H1 (cell line): Measurements from ENCODE around the gene ZNF14. TPM values are rescaled to one million over a fixed set of nuclear protein-coding genes. Genes with fewer than 3 reads are reported as not detected.

ENCODE experiments used
- CTCF ChIA-PET: fragments of 300-600 bp; sonication (Branson Sonifier 250); formaldehyde crosslinking; loops from one replicate; lab custom pipeline; 2021; ENCODE audit not compliant: partially characterized antibody; lab: Charles Lee
- POLR2A ChIA-PET: fragments of 300-600 bp; sonication (Branson Sonifier 250); formaldehyde crosslinking; loops from one replicate; lab custom pipeline; 2021; ENCODE audit warnings: inconsistent platforms; ENCODE audit not compliant: partially characterized antibody; lab: Charles Lee
- DNase-seq, 2 experiments: peaks; one replicate each; pipeline versions ENCODE4 v3.0.0 to v3.0.0-alpha.2; 2010 to 2022; ENCODE audit warnings: low spot score in 2 of 2, low read depth in 1 of 2, mixed read lengths in 1 of 2
- FAIRE-seq: peaks from 2 replicates; lab custom pipeline; 2011; peaks lifted over from hg19 to GRCh38; lab: Jason Lieb, UNC
- H2AFZ ChIP-seq: 2 replicates; pipeline ENCODE4 v1.8.1; 2012; ENCODE audit warnings: low read length, inconsistent platforms
- H2AK5ac ChIP-seq: 2 replicates; pipeline ENCODE4 v1.6.1; 2013; ENCODE audit warnings: low read depth, low read length
- H2BK120ac ChIP-seq: replicated peaks from 2 replicates; pipeline ENCODE3; 2013; ENCODE audit warnings: low read depth, low read length, inconsistent platforms
- H2BK12ac ChIP-seq: 2 replicates; pipeline ENCODE4 v1.6.1; 2013; ENCODE audit warnings: low read depth, low read length
- H2BK15ac ChIP-seq: 2 replicates; pipeline ENCODE4 v1.6.1; 2013; ENCODE audit warnings: low read length
- H2BK20ac ChIP-seq: 2 replicates; pipeline ENCODE4 v1.6.1; 2013; ENCODE audit warnings: low read length
- H2BK5ac ChIP-seq: 2 replicates; pipeline ENCODE4 v1.6.1; 2013; ENCODE audit warnings: low read depth, low read length
- H3K14ac ChIP-seq: 2 replicates; pipeline ENCODE4 v1.6.1; 2013; ENCODE audit warnings: inconsistent platforms; ENCODE audit not compliant: insufficient read length
- H3K18ac ChIP-seq: 2 replicates; pipeline ENCODE4 v1.6.1; 2013; ENCODE audit warnings: low read length; ENCODE audit errors: extremely low read depth
- H3K23ac ChIP-seq: 2 replicates; pipeline ENCODE4 v1.6.1; 2013; ENCODE audit warnings: inconsistent platforms; ENCODE audit not compliant: insufficient read length
- H3K23me2 ChIP-seq: 2 replicates; pipeline ENCODE4 v1.6.1; 2013; ENCODE audit warnings: low read depth, low read length
- H3K27ac ChIP-seq: 2 replicates; pipeline ENCODE4 v1.6.1; 2011; ENCODE audit warnings: low read depth, low read length, inconsistent platforms
- H3K27me3 ChIP-seq, 4 experiments: replicated peaks in 1 of 4; 1 replicate in 1 of 4; 2 replicates in 3 of 4; pipeline versions ENCODE4 v1.6.1 to v1.8.1; 2011 to 2013; ENCODE audit warnings: low read length in 3 of 4, mild to moderate bottlenecking in 3 of 4, inconsistent platforms in 2 of 4, mixed read lengths in 2 of 4, moderate library complexity in 1 of 4; ENCODE audit not compliant: control insufficient read depth in 3 of 4, insufficient read depth in 3 of 4; ENCODE audit errors: extremely low read depth in 1 of 4
- H3K36me3 ChIP-seq, 4 experiments: 2 replicates each; pipeline versions ENCODE4 v1.6.1 to v1.8.1; 2011 to 2013; ENCODE audit warnings: mild to moderate bottlenecking in 4 of 4, low read length in 3 of 4, moderate library complexity in 2 of 4, control low read depth in 1 of 4, inconsistent platforms in 1 of 4; ENCODE audit not compliant: insufficient read depth in 4 of 4, control insufficient read depth in 2 of 4
- H3K4ac ChIP-seq: replicated peaks from 2 replicates; pipeline ENCODE3; 2013; ENCODE audit warnings: low read length, low read depth, mixed read lengths, inconsistent platforms; ENCODE audit not compliant: insufficient read length
- H3K4me1 ChIP-seq, 4 experiments: replicated peaks in 1 of 4; 1 replicate in 1 of 4; 2 replicates in 3 of 4; pipeline versions ENCODE4 v1.6.1 to v1.8.1; 2011 to 2013; ENCODE audit warnings: low read length in 3 of 4, inconsistent platforms in 2 of 4, mixed read lengths in 1 of 4; ENCODE audit not compliant: insufficient read depth in 4 of 4, control insufficient read depth in 3 of 4
- H3K4me2 ChIP-seq, 2 experiments: 2 replicates each; pipeline versions ENCODE4 v1.6.1 to v1.8.1; 2011 to 2013; ENCODE audit warnings: low read depth in 2 of 2, low read length in 2 of 2, control low read depth in 1 of 2, inconsistent platforms in 1 of 2, mild to moderate bottlenecking in 1 of 2; ENCODE audit not compliant: insufficient read depth in 1 of 2
- H3K4me3 ChIP-seq, 4 experiments: fragments of 200-600, 300-600 bp in 1 of 4; sonication (generic), shearing (Covaris generic), sonication (Bioruptor Twin) in 1 of 4; 2 replicates each; pipeline versions ENCODE4 v1.5.1 to v1.8.1; 2011 to 2016; ENCODE audit warnings: low read length in 4 of 4, low read depth in 3 of 4, control low read depth in 2 of 4, inconsistent platforms in 2 of 4, mild to moderate bottlenecking in 2 of 4, mixed read lengths in 1 of 4, moderate library complexity in 1 of 4; ENCODE audit not compliant: insufficient read depth in 2 of 4; ENCODE audit errors: extremely low read depth in 1 of 4
- H3K56ac ChIP-seq: replicated peaks from 2 replicates; pipeline ENCODE3; 2013; ENCODE audit warnings: low read depth, mild to moderate bottlenecking, mixed read lengths, low read length, inconsistent platforms; ENCODE audit not compliant: insufficient read length
- H3K79me1 ChIP-seq: 2 replicates; pipeline ENCODE4 v1.6.1; 2013; ENCODE audit warnings: low read depth, low read length, control low read depth
- H3K79me2 ChIP-seq, 2 experiments: 2 replicates each; pipeline versions ENCODE4 v1.6.1 to v1.8.1; 2012 to 2013; ENCODE audit warnings: low read length in 2 of 2, mild to moderate bottlenecking in 2 of 2, inconsistent platforms in 1 of 2; ENCODE audit not compliant: insufficient read depth in 2 of 2, control insufficient read depth in 1 of 2
- H3K9ac ChIP-seq, 4 experiments: replicated peaks in 1 of 4; 1 replicate in 1 of 4; 2 replicates in 3 of 4; pipeline versions ENCODE4 v1.6.1 to v1.8.1; 2011 to 2013; ENCODE audit warnings: low read depth in 3 of 4, low read length in 3 of 4, control low read depth in 2 of 4, mild to moderate bottlenecking in 2 of 4, moderate library complexity in 2 of 4, inconsistent platforms in 1 of 4; ENCODE audit errors: extremely low read depth in 1 of 4
- H3K9me3 ChIP-seq, 2 experiments: 2 replicates each; pipeline versions ENCODE4 v1.6.1 to v1.8.1; 2012 to 2013; ENCODE audit warnings: mild to moderate bottlenecking in 2 of 2, moderate library complexity in 2 of 2, control low read depth in 1 of 2, inconsistent platforms in 1 of 2, low read depth in 1 of 2, low read length in 1 of 2, mixed read lengths in 1 of 2; ENCODE audit not compliant: insufficient read depth in 2 of 2
- H4K20me1 ChIP-seq, 2 experiments: replicated peaks in 1 of 2; 2 replicates each; pipeline versions ENCODE3 to v1.8.1; 2011 to 2013; ENCODE audit warnings: inconsistent platforms in 2 of 2, low read length in 2 of 2, mild to moderate bottlenecking in 1 of 2; ENCODE audit not compliant: insufficient read depth in 2 of 2, control insufficient read depth in 1 of 2
- H4K5ac ChIP-seq: 2 replicates; pipeline ENCODE4 v1.6.1; 2013; ENCODE audit warnings: low read length, low read depth, mixed read lengths, inconsistent platforms; ENCODE audit not compliant: insufficient read length
- H4K8ac ChIP-seq: 2 replicates; pipeline ENCODE4 v1.8.0; 2013; ENCODE audit warnings: mild to moderate bottlenecking, moderate library complexity, low read length, inconsistent platforms; ENCODE audit not compliant: insufficient read depth; ENCODE audit errors: extremely low read depth
- H4K91ac ChIP-seq: replicated peaks from 2 replicates; pipeline ENCODE3; 2013; ENCODE audit warnings: low read length, mixed read lengths, inconsistent platforms; ENCODE audit not compliant: insufficient read length
- CTCF ChIP-seq, 3 experiments: IDR thresholded peaks; 1 replicate in 2 of 3; 2 replicates in 1 of 3; pipeline versions ENCODE4 v1.5.1 to v1.6.1; 2011; ENCODE audit warnings: low read length in 3 of 3, mild to moderate bottlenecking in 3 of 3, inconsistent platforms in 2 of 3, low read depth in 1 of 3, moderate library complexity in 1 of 3; ENCODE audit not compliant: insufficient read depth in 1 of 3; ENCODE audit errors: control extremely low read depth in 1 of 3
- RAD21 ChIP-seq, 2 experiments: IDR thresholded peaks in 1 of 2; conservative IDR thresholded peaks in 1 of 2; 2 replicates each; pipeline ENCODE4 v1.6.1; 2011; ENCODE audit warnings: low read depth in 2 of 2, low read length in 2 of 2, improper control_type of control experiment in 1 of 2, inconsistent platforms in 1 of 2, mild to moderate bottlenecking in 1 of 2, moderate library complexity in 1 of 2
- SIX5 ChIP-seq: IDR thresholded peaks from 2 replicates; pipeline ENCODE4 v1.6.1; 2011; ENCODE audit warnings: mild to moderate bottlenecking, low read depth, low read length
- SRF ChIP-seq: IDR thresholded peaks from 2 replicates; pipeline ENCODE4 v1.6.1; 2011; ENCODE audit warnings: mild to moderate bottlenecking, low read depth, low read length, moderate library complexity
- whole genome bisulfite sequencing, 2 experiments: shearing (Covaris generic) in 1 of 2; methylation state at CpG; one replicate each; pipeline versions ENCODE4 v1.1.6 to v1.1.7; 2013 to 2015; ENCODE audit warnings: low lambda C conversion rate in 2 of 2, mixed read lengths in 2 of 2, inconsistent platforms in 1 of 2, low coverage in 1 of 2, missing lambda C conversion rate in 1 of 2; ENCODE audit not compliant: insufficient replicate concordance in 2 of 2, insufficient coverage in 1 of 2, insufficient read length in 1 of 2; ENCODE audit errors: extremely low coverage in 1 of 2, missing lambda C conversion rate in 1 of 2; 5-methylcytosine and 5-hydroxymethylcytosine counted together
- polyA plus RNA-seq, 7 experiments: library from polyadenylated mRNA; depleted of rRNA in 3 of 7; stranded (reverse) in 5 of 7; unstranded in 2 of 7; fragments of >200 nt in 5 of 7; fragments of 200-250 nt in 2 of 7; gene quantifications; 1 replicate in 5 of 7; 2 replicates in 1 of 7; 4 replicates in 1 of 7; pipeline versions ENCODE4 v1.2.1 to v1.2.3, GENCODE V29; 2011 to 2013; ENCODE audit warnings: missing spikeins in 2 of 7, mixed read lengths in 2 of 7
- total RNA-seq: library from RNA; stranded (reverse); fragmentation: NEBNext Ultra II Directional; extraction: Animal tissue kit (Norgen Biotek cat#: 25700); gene quantifications from 2 replicates; pipeline ENCODE4 v1.2.1, GENCODE V29; 2021
- TF ChIP-seq, protein P1 (sequence below): IDR thresholded peaks from 2 replicates; pipeline ENCODE4 v1.6.1; 2011; ENCODE audit warnings: low read length, improper control_type of control experiment

ZNF14 gene
- total and polyA plus RNA-seq, 2 of the 8 experiments (the other 6 are each of a cell fraction or from before 2014, with no cell fraction given): 1.00 to 7.4 TPM

DNA sequence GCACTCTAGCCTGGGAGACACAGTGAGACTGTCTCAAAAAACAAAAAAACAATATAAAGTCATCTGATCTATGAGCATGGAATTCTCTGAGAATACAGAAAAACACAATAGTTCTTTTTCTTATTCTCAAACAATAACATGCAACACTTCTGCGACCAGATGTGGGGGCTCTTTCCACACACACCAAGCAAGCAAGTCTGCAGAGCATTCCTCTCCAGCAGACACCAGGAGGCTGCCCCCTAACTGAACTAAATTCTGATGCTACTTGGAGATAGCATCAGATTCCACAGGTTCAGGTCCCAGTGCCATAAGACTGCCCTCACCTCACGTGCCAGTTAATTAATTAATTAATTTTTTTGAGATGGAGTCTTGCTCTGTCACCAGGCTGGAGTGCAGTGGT is 36.5 kb downstream of the ZNF14 start:
- ChIA-PET POLR2A (interaction anchor here (1.3 to 2.5 kb wide), 3 partner anchors 19 to 50 kb away, joined by 3 to 5 read pairs (median 5); partner anchors contain the start of gene ZNF101), CTCF (interaction anchor here (0.8 to 1.8 kb wide), 2 partner anchors 11 kb away, joined by 3 read pairs; no protein-coding TSS in a partner anchor)
- Histone ChIP-seq H3K14ac (no peak overlapping the region), H3K4me3 (no peak overlapping the region), H3K36me3 (no peaks in the 10 kb centered on the region), H3K79me2 (no peaks in the 10 kb centered on the region), H3K23me2 (no peaks in the 10 kb centered on the region; the same call in 1 of the 2 replicates), H2BK15ac (no peak overlapping the region), H3K18ac (no peak overlapping the region), H3K23ac (no peak overlapping the region), H3K9ac (no peak overlapping the region), H3K4me1 (no peaks in the 10 kb centered on the region), H3K9me3 (no peaks in the 10 kb centered on the region; a peak in 1 of 4 replicates), H4K91ac (no peak overlapping the region), H2AFZ (no peak overlapping the region), H3K4me2 (no peak overlapping the region), H2BK12ac (no peak overlapping the region), H4K20me1 (no peaks in the 10 kb centered on the region), H2BK20ac (no peak overlapping the region), H2BK5ac (no peak overlapping the region), H3K79me1 (no peaks in the 10 kb centered on the region), H4K8ac (no peak overlapping the region), H4K5ac (no peak overlapping the region), H3K4ac (no peak overlapping the region), H2BK120ac (no peak overlapping the region), H3K27ac (no peak overlapping the region), H3K27me3 (no peaks in the 10 kb centered on the region), H2AK5ac (no peak overlapping the region), H3K56ac (no peak overlapping the region)
- DNase-seq: peak in 1 of 2 experiments; percentile 7
- 81% methylated on average over 2 of the region's 2 CpGs; no CpG with 5 or more reads in 1 of the 2 experiments for WGBS, 2 experiments
- FAIRE-seq: peak; percentile 36
- TF ChIP-seq CTCF (IDR thresholded peaks at IDR 0.05; ENCODE audit: control extremely low read depth in 1 of 3, insufficient read depth in 1 of 3, low read depth in 1 of 3, low read length in 3 of 3) (peak; percentile 36 to 76 (median 50)), SRF (no peak), SIX5 (no peak), RAD21 (IDR thresholded peaks at IDR 0.05 in 1 of 2, conservative IDR thresholded peaks at IDR 0.05 in 1 of 2; ENCODE audit: low read depth in 2 of 2, low read length in 2 of 2) (peak; percentile 57 to 68)
- TF ChIP-seq, protein P1, sequence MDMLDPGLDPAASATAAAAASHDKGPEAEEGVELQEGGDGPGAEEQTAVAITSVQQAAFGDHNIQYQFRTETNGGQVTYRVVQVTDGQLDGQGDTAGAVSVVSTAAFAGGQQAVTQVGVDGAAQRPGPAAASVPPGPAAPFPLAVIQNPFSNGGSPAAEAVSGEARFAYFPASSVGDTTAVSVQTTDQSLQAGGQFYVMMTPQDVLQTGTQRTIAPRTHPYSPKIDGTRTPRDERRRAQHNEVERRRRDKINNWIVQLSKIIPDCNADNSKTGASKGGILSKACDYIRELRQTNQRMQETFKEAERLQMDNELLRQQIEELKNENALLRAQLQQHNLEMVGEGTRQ: no peak
